Suprapubic skin (tissue), 3 donors: ENCODE measurements around the gene TENT4B.

Experiments
- CTCF ChIP-seq, 2 donors: fragments of 200-600 bp in 1 of 2; fragments of 450-650 bp in 1 of 2; sonication (generic) in 1 of 2; IDR thresholded peaks; one replicate each; pipeline ENCODE4 v1.5.1; 2016 to 2019; ENCODE audit warnings: antibody characterized with exemption in 2 of 2, mild to moderate bottlenecking in 1 of 2, moderate library complexity in 1 of 2
- EP300 ChIP-seq: sonication (generic); formaldehyde crosslinking; IDR thresholded peaks from one replicate; pipeline ENCODE4 v1.6.1; 2017; ENCODE audit warnings: antibody characterized with exemption

DNA sequence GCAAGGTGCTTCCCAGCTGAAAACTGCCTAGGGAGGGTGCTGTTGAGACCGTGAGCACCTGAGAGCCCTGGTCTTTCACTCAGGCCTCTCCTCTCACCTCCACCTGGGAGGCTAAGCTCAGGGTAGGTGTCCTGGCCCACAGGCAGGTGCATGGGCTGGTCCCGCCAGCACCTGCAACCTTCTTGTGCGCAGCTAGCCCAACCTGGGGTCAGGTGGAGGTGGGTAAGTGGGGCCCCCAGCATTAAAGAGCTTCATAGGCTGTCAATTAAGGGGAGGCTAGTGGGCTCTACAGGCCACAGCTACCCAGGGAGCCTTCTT lies 122.0 kb downstream of the TENT4B start:
- TF ChIP-seq CTCF (IDR thresholded peaks at IDR 0.05) (no peak), EP300 (no peak)
